SU-DHL-6 (cell line): ENCODE results near the gene SUSD6.

ENCODE experiments used
- H2AFZ ChIP-seq: fragments of 200-600 bp; sonication (generic); 2 replicates; pipeline ENCODE4 v1.6.1; 2014; ENCODE audit warnings: low read depth, mild to moderate bottlenecking, moderate library complexity, mixed read lengths, antibody characterized with exemption, low read length; ENCODE audit not compliant: severe bottlenecking
- H3F3A ChIP-seq: fragments of 200-600 bp; shearing (Covaris generic); 2 replicates; pipeline ENCODE4 v1.6.0; 2016; ENCODE audit warnings: antibody characterized with exemption, mild to moderate bottlenecking; ENCODE audit not compliant: insufficient read depth
- H3K27ac ChIP-seq: fragments of 200-600 bp; sonication (generic); 2 replicates; pipeline ENCODE4 v1.5.1; 2016; ENCODE audit warnings: low read depth, mild to moderate bottlenecking, low read length, moderate library complexity, mixed read lengths
- H3K27me3 ChIP-seq: fragments of 200-600 bp; sonication (generic), shearing (Covaris generic); 2 replicates; pipeline ENCODE4 v1.6.0; 2014; ENCODE audit warnings: mild to moderate bottlenecking, low read length
- H3K36me3 ChIP-seq: fragments of 200-600 bp; sonication (generic); 2 replicates; pipeline ENCODE4 v1.6.1; 2014; ENCODE audit warnings: mild to moderate bottlenecking, low read length, mixed read lengths
- H3K4me2 ChIP-seq: fragments of 300-600, 200-600 bp; shearing (Covaris generic), sonication (generic); 2 replicates; pipeline ENCODE4 v1.6.0; 2014; ENCODE audit warnings: low read length, low read depth, mild to moderate bottlenecking; ENCODE audit not compliant: poor library complexity, severe bottlenecking
- H3K4me3 ChIP-seq: fragments of 200-600 bp; sonication (generic); 2 replicates; pipeline ENCODE4 v1.5.1; 2014; ENCODE audit warnings: antibody characterized with exemption, low read length, mild to moderate bottlenecking, mixed read lengths; ENCODE audit not compliant: insufficient read depth, poor library complexity, severe bottlenecking
- H3K79me2 ChIP-seq: fragments of 200-600 bp; sonication (generic); 2 replicates; pipeline ENCODE4 v1.6.1; 2014; ENCODE audit warnings: mild to moderate bottlenecking, low read length, moderate library complexity; ENCODE audit not compliant: insufficient read depth
- H3K9ac ChIP-seq: fragments of 200-600 bp; sonication (generic); 2 replicates; pipeline ENCODE4 v1.7.0; 2014; ENCODE audit warnings: mild to moderate bottlenecking, low read length
- H3K9me2 ChIP-seq: fragments of 200-600 bp; sonication (generic); replicated peaks from 2 replicates; pipeline ENCODE4 v1.6.1; 2014; ENCODE audit warnings: low read length; ENCODE audit not compliant: insufficient read depth
- H3K9me3 ChIP-seq: fragments of 200-600 bp; sonication (generic); 2 replicates; pipeline ENCODE4 v1.6.1; 2014; ENCODE audit warnings: low read length, mixed read lengths; ENCODE audit not compliant: insufficient read depth
- H4K20me1 ChIP-seq: fragments of 200-600 bp; sonication (generic); 2 replicates; pipeline ENCODE4 v1.6.1; 2014; ENCODE audit warnings: low read depth, mild to moderate bottlenecking, antibody characterized with exemption, low read length, moderate library complexity, mixed read lengths
- EZH2phosphoT487 ChIP-seq: fragments of 200-600 bp; sonication (generic), shearing (Covaris generic); conservative IDR thresholded peaks from 2 replicates; pipeline ENCODE4 v1.6.1; 2018; ENCODE audit warnings: mild to moderate bottlenecking, antibody characterized with exemption, low read length, moderate library complexity, mixed read lengths
- TF ChIP-seq, protein P1 (sequence below): fragments of 200-600 bp; sonication (generic); IDR thresholded peaks from one replicate; pipeline ENCODE4 v1.5.1; 2017; ENCODE audit warnings: antibody characterized with exemption, mild to moderate bottlenecking, low read length, moderate library complexity; ENCODE audit not compliant: insufficient read depth, poor library complexity, severe bottlenecking

Gene SUSD6

DNA sequence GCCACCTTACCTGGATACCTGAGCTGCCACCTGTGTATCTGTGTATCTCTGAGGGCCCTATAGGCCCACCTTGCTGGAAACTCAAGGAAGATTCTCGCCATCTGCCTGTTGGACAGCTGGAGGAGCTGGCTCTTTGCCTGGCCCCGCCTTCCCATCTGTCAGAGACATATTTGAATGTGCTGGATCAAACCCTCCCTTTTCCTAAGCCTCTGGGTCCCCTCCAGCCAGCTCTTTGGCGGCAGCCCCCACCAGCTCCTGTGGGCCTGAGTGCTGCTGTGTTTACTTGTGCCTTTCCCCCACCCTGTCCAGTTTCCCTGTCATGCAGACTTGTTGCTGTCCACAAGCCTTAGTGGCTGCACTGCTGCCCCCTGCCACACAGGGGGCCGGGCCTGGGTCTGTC, 99.7 kb downstream of the SUSD6 start:
- Histone ChIP-seq H2AFZ (no peak overlapping the region), H4K20me1 (no peaks in the 10 kb centered on the region; the same call in 1 of the 2 replicates), H3K9me2 (no peaks in the 10 kb centered on the region), H3F3A (no peaks in the 10 kb centered on the region), H3K36me3 (peaks cover 22% of the 10 kb centered on the region), H3K9ac (no peak overlapping the region), H3K27me3 (no peaks in the 10 kb centered on the region), H3K9me3 (no peaks in the 10 kb centered on the region), H3K4me2 (no peak overlapping the region), H3K79me2 (no peaks in the 10 kb centered on the region), H3K27ac (no peak overlapping the region), H3K4me3 (no peak overlapping the region)
- no peak for TF ChIP-seq EZH2phosphoT487
- TF ChIP-seq, protein P1, sequence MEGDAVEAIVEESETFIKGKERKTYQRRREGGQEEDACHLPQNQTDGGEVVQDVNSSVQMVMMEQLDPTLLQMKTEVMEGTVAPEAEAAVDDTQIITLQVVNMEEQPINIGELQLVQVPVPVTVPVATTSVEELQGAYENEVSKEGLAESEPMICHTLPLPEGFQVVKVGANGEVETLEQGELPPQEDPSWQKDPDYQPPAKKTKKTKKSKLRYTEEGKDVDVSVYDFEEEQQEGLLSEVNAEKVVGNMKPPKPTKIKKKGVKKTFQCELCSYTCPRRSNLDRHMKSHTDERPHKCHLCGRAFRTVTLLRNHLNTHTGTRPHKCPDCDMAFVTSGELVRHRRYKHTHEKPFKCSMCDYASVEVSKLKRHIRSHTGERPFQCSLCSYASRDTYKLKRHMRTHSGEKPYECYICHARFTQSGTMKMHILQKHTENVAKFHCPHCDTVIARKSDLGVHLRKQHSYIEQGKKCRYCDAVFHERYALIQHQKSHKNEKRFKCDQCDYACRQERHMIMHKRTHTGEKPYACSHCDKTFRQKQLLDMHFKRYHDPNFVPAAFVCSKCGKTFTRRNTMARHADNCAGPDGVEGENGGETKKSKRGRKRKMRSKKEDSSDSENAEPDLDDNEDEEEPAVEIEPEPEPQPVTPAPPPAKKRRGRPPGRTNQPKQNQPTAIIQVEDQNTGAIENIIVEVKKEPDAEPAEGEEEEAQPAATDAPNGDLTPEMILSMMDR = no peak

DNA sequence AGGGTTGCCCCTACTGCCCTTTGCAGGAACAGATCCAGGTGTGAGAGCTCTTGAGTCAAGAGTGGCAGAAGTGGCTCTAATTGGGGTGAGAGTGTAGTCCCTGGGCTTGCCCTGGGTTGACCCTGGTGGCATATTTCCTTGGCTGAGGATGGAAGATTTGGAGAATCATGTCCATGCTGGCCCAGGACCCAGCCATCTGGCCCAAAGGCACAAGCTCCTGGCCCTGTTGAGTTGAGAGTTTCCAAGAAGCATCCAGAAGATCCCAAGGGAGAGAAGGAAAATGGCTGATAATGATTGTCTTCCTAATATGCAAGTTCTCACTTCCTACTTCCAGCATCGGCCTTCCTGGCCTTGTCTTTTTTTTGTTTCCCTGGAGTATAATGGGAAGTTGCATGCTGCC, 100.1 kb downstream of the SUSD6 start:
- TF ChIP-seq, protein P1 = no peak
- no peak for TF ChIP-seq EZH2phosphoT487
- H3K4me3 ChIP-seq = no peak overlapping the region
- no peaks in the 10 kb centered on the region for H3K27me3 ChIP-seq
- H3K9me2 ChIP-seq = no peaks in the 10 kb centered on the region
- no peak overlapping the region for H3K27ac ChIP-seq
- peaks cover 22% of the 10 kb centered on the region for H3K36me3 ChIP-seq
- H3K9ac ChIP-seq = no peak overlapping the region
- H3F3A ChIP-seq = no peaks in the 10 kb centered on the region
- H2AFZ ChIP-seq = no peak overlapping the region
- no peaks in the 10 kb centered on the region for H3K9me3 ChIP-seq
- no peak overlapping the region for H3K4me2 ChIP-seq
- no peaks in the 10 kb centered on the region for H3K79me2 ChIP-seq
- no peaks in the 10 kb centered on the region; the same call in 1 of the 2 replicates for H4K20me1 ChIP-seq

DNA sequence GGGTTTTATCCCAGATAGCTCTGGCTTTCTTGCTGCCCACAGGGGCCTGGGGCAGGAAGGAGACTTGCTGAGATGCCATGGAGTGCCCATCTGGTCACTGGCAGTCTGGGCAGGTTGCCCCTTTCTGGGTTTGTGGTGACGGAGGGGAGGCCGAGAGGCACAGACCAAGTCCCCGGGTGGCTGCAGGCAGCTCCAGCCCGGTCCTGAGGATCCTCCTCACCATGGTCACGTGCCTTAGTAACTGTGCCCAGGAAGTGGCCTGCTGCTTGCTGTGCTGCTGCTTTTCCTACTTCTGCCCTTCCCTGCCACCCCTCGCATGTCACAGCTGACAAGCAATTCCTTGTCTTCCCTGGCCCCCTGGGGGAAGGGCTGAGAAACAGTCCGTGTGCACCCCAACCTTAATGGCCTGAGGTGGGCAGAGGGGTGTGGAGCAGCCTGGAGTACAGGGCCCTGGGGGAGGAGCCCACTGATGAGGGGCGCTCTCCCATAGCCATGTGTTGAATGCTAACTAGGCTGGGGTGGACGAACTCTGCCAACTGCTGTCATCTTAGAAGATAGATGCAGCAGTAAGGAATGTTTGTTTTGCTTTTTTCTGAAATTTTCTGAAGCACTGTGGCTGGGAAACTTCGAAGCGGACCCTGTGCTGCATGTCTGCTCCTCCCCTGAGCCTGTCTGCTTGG, 100.6 kb downstream of the SUSD6 start:
- TF ChIP-seq, protein P1 = no peak
- no peak for TF ChIP-seq EZH2phosphoT487
- Histone ChIP-seq H3K9ac (no peak overlapping the region), H4K20me1 (no peaks in the 10 kb centered on the region; the same call in 1 of the 2 replicates), H3K27ac (no peak overlapping the region), H3K9me3 (no peaks in the 10 kb centered on the region), H3F3A (no peaks in the 10 kb centered on the region), H3K4me3 (no peak overlapping the region), H3K36me3 (peaks cover 22% of the 10 kb centered on the region), H3K79me2 (no peaks in the 10 kb centered on the region), H3K4me2 (no peak overlapping the region), H3K27me3 (no peaks in the 10 kb centered on the region), H2AFZ (no peak overlapping the region), H3K9me2 (no peaks in the 10 kb centered on the region)
